GM15510 (cell line): Measurements from ENCODE around the gene STYX.
A peak's percentile ranks its signal among the peaks of the same experiment; 100 is the strongest.

ENCODE experiments used
- POLR2A ChIP-seq: IDR thresholded peaks from 3 replicates; pipeline ENCODE4 v1.6.1; 2011; ENCODE audit warnings: borderline replicate concordance; ENCODE audit not compliant: insufficient read length; ENCODE audit errors: extremely low read depth

STYX gene, protein sequence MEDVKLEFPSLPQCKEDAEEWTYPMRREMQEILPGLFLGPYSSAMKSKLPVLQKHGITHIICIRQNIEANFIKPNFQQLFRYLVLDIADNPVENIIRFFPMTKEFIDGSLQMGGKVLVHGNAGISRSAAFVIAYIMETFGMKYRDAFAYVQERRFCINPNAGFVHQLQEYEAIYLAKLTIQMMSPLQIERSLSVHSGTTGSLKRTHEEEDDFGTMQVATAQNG

DNA sequence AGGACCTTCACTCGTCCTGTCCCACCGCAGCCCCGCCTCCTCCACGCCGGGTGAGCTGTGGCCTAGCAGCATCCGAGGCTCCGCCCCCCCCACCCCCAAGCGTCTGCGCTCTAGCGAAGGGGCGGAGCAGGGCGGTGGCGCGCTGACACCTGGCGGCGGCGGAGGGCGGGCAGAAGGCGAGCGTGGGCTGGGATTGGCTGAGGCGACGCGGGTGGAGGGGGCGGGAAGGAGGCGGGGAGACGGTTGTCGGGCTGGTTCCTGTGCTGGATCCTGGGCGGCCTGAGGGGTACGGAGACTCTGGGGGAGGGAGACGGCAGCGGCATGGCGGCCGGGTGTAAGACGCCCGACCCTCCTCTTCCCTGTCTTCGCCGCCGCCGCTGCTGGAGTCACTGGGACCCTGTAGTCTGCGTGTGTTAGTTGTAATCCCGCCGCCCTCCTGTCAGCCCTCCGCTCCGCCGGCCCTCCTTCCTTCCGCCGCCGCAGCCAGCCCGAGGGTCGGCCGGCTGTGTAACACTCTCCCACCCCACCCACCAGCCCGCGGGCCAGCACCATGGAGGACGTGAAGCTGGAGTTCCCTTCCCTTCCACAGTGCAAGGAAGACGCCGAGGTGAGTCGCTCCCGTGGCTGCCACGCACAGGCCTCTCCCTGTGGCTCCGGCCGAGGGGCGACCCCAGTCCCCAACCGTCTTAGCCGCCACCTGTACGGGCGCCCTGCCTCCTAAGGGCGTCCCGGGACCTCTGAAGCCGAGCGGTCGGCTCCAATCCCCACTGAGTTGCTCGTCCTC, at the start of gene STYX:
STYX (plus strand) TSS at position 242 of the 784 bp plus-strand sequence; CDS start at position 551, 309 bp downstream.
- TF ChIP-seq POLR2A, result peak; percentile 85

DNA sequence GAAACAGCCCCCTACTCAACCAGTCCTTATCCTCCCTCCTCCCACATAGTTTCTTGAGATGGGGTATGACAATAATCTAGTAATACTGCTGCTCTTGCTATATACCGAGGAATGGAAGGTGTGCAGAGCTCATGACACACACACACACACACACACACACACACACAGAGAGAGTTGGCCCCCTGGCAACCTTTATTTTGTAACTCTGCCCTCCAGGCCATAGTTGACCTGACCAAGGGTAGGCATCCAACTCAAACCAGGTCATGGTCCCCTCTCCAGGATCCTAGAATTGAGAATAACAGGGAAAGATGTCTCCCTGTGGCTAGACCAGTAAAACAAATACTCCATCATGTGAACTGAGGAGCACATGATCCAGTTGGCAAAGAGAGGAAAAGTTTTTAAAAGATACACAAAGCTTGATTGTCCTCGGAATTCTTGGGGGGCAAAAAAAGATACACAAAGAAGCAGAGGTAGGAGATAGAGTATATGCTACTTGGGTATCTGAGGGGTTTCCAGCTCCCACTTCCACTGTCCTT, 45.9 kb upstream of the STYX start:
- no peak for TF ChIP-seq POLR2A

DNA sequence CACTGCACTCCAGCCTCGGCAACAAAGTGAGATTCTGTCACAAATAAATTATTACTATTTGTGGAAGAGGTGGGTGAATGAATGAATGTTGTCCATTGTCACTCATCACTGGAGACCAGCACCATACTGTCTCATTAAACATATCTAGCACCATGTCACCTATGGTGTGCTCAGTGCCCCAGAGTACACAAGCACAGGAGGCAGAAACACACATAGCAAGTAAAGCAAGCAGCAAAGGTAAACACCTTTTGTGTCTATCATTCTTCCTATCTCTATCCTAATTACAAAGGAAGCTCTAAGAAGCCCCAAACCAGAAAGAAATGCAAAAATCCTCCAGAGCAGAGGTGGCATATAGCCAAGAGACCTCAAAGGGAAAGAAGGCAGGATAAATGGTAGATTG, 43.8 kb upstream of the STYX start:
- no peak for TF ChIP-seq POLR2A

DNA sequence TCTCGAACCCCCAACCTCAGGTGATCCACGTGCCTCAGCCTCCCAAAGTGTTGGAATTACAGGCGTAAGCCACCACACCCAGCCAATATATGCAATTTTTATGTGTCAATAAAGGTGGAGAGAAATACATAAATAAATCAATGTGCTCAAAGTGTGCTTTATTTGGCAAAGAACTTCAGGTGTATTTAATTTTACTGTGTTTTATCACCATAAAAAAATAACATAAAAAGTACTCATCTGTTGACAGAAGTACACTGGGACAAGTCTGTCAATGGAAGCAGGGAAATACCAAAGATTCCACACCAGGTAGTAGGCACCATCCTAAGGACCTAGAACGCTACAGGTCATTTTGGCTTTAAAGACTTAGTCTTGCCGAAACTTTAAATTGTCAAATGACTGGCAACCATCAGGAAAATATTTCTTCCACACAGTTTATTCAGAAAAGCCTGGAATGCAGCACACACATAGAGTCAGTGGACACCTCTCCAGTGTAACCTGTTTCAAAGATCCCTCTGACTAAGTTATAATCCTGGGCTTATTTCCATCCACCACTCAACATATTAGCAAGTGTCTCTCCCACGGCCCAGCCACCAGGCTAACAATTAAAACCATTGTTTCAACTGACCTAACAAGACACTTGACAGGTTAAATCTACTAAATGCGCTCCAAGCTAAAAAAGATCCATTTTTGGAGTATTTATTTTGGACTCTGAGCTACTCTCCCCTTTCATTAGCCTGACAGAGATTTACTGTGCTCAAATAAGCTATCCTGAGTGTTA, 38.8 kb upstream of the STYX start:
- TF ChIP-seq POLR2A, result no peak

DNA sequence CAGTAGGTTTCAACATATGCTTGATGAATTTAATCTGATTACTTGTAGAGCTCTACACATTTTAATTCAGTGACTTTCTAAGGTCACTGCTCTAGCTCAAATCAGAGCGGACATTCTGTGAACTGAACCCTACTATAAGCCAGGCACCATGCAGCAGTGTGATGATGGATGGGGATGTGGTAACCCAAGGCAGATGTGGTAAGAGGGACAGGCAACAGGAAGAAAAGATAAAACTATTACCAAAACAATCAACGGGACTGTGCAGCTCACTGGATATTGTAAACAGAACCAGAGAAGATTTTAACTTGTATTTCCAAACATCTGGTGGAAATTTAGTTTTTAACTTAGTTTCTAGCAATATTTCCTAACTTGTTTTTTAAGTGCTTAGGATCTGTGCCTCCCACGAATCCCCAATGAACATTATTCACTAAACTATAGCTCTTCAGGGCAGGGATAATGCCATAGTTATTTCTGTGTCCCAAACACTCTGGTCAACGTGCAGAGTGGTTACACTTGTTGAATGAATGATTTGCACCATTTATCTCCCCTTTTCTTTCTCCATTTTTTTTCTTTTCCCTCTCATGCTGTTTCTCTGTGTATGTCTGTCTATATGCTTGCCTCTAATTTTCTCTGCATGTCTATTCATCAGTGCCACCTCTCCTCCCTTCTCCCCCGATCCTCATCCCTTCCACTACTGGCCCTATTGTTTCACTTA, 37.6 kb upstream of the STYX start:
- no peak for TF ChIP-seq POLR2A

DNA sequence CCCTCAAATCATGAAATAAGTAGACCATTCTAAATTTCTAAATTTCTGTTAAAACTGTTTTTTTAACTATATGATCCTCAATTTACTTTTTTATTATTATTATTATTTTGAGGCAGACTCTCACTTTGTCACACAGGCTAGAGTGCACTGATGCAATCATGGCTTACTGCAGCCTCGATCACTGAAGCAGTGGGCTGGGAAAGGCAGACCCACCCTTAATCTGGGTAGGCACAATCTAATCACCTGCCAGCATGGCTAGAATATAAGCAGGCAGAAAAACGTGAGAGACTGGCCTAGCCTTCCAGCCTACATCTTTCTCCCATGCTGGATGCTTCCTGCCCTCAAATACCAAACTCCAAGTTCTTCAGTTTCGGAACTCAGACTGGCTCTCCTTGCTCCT, 36.9 kb upstream of the STYX start:
- TF ChIP-seq POLR2A, result no peak

DNA sequence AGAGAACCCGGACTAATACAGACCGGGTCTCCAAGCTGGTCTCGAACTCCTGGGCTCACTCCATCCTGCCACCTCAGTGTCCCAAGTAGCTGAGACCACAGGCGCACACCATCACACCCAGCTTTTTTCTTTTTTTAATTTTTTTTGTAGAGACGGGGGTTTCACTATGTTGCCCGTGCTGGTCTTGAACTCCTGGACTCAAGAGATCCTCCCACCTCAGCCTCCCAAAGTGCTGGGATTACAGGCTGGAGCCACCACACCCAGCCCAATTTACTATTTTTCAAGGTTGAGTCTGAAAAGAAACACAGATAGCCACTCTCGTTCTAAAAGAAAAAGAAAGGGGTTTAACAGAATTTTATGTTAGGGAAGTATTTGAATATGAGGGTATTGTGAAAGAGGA, 36.4 kb upstream of the STYX start:
- TF ChIP-seq POLR2A, result no peak

DNA sequence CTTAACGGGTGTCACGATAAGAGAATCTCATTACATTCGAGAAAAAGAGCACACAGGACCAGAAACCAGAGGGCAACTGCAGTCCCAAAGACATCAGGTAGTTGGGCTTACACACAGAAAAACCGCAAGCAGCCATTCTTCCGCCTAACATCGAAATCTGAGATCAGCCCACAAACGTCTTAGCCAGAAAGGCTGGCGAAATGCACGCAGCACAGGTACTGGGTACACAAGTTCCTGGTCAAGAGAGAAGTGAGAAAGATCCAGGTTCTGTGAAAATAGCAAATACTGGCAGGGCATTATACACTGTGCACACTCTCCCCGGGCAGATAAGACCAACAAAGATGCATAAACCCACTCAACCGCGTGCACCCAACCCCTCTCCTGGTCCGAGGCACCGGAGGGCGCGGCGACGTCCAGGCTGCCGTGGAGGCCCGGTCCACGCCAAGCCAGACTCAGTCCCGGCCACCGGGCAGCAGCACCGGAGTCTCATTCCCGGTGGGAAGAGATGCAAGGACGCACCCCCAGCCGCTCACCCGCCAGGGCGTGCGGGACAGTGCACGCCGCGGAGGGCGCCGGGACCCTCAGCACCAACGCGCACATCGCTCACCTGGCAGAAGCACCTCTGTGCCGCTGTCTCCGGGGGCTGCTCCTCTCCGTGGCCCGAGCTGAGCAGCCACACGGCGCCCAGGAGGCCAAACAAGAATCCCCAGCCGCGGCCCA, 35.0 kb upstream of the STYX start:
- TF ChIP-seq POLR2A, result peak; percentile 33

DNA sequence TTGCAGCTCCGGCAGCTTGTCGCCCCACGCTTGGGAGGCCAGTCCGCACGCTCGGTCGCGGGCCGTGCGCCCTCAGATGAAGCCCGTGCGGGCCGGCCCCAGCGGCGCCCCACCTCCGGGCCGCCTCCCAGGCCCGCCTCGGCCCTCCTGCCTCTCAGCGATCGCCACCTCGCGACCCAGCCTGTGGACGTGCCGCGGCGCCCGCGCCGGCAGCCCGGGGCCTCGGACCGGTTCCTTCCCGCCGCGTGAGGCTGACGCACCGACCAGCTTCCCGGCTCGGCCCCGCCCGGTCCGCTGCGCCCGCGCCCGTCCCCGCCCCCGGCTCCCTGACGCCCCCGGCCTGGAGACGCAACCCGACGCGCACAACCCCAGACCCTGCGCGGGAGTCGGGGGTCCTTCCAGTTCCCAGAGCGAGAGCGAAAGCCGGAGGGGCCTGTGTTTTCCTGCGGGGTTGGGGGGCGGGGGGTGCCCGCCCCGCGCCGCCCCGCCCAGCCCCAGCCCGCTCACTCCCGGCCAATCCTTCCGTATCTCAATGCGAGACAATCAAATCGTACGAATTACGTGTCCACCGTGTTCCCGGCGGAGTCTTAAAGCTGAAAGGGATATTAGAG, 34.4 kb upstream of the STYX start, which contains the start of gene ERO1A:
ERO1A (minus strand) TSS at position 78 of the 611 bp plus-strand sequence; CDS start at position 1, 77 bp downstream.
- TF ChIP-seq POLR2A, result peak; percentile 73

DNA sequence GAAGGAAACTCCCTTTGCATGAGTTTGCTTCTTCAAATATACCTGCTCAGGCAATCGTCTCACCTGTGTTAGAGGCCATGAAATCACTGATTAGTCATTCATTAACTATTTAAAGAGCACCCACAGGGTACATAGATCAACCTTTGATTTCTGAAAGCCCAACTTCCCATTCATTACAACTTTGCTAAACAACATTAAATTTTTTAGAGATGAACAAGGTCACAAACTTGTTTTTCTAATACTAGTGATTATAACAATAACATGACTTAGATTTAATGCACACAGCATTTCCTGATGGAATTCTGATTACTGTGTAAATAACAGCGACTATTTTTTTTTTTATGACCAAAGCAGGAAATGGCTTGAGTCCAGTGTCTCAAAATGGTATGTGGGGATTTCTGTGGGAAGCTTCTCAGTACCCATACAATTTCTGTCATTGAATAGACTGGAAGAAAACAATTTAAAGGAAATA, 29.2 kb upstream of the STYX start:
- no peak for TF ChIP-seq POLR2A

DNA sequence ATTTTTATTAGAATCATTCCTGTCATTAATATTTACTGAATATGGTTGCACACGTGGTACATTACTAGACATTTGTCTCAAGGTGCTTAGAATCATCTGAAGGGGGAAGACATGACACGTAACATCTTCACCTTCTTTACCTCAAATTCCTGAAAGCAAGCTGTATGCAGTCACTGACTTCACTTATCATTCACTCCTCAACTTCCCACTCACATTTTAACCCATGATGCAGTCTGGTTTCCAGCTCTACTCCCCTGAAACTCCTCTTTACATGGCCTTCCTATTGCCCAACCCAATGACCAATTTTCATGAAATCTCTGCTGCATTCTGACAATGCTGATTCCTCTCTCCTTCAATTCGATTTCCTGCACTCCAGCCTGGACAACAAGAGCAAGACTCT, 28.7 kb upstream of the STYX start:
- TF ChIP-seq POLR2A, result no peak

DNA sequence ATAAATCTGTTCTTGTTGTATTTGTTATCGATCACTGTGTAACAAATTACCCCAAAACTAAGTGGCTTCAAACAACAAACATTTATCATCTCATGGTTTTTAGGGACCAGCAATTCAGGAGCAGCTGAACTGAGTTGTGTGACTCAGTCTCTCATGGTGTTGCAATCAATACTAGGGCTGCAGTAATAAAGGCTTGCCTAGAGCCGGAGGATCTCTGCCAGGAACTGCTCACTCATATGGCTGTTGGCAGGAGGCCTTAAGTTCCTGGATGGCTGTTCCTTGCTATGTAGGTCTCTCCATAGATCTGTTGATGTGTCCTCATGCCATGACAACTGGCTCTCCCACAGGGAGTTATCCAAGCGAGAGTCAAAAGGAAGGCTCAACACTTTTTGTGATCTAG, 26.7 kb upstream of the STYX start:
- no peak for TF ChIP-seq POLR2A

DNA sequence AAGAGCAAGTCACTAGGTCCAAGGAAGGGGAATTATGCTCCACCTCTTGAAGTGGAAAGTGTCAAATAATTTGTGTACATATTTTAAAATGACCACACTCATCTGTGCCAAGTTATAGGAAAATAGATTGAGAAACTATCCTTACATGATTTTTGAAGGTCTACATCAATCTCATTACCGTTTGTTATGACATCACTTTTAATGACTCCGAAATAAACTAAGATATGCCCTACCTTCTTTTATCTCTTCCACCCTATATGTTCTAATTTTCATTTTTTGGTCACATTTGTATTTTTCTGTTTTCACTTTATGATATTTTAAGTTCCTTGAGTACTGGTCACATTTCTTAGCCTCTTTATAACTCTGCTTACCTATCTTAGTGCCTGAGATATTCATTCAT, 26.3 kb upstream of the STYX start:
- no peak for TF ChIP-seq POLR2A
